ENCODE results near the gene SPOCK1. TPM values are rescaled to one million over a fixed set of nuclear protein-coding genes. Genes with fewer than 3 reads are reported as not detected.

SPOCK1 gene
- total and polyA plus RNA-seq, 4 donors, result 0.07 to 0.18 (median 0.17) TPM; not detected in 1

GRCh38 chr5:137186759-137187461, 312.2 kb downstream of the SPOCK1 start:
- no peaks in the 10 kb centered on the region for H3K27me3 ChIP-seq (ENCODE audit: control insufficient read depth in 4 of 4, insufficient read depth in 4 of 4, low read length in 3 of 4)
- DNase-seq (ENCODE audit: low spot score), result no peak
- 45% methylated on average over 5 of the region's 5 CpGs for WGBS

GRCh38 chr5:137185193-137185592, 313.9 kb downstream of the SPOCK1 start:
- DNase-seq (ENCODE audit: low spot score), result no peak
- no peak overlapping the region for H3K27ac ChIP-seq (ENCODE audit: low read depth in 1 of 2, low read length in 2 of 2)
- no peaks in the 10 kb centered on the region for H3K4me1 ChIP-seq (ENCODE audit: control insufficient read depth in 4 of 4, insufficient read depth in 4 of 4, low read length in 3 of 4)
- H3K4me3 ChIP-seq (ENCODE audit: low read depth in 1 of 3, low read length in 3 of 3), result no peak overlapping the region
- H3K36me3 ChIP-seq (ENCODE audit: control insufficient read depth in 4 of 4, insufficient read depth in 3 of 4, low read depth in 1 of 4, low read length in 3 of 4), result no peaks in the 10 kb centered on the region
- no peaks in the 10 kb centered on the region for H3K27me3 ChIP-seq (ENCODE audit: control insufficient read depth in 4 of 4, insufficient read depth in 4 of 4, low read length in 3 of 4)
- no peak for TF ChIP-seq NR2F2 (IDR thresholded peaks at IDR 0.05)
- no peak for TF ChIP-seq CTCF (IDR thresholded peaks at IDR 0.05; ENCODE audit: low read depth, low read length, missing input control)
- TF ChIP-seq HNF4A (conservative IDR thresholded peaks at IDR 0.05), result no peak
- TF ChIP-seq RXRA (IDR thresholded peaks at IDR 0.05), result no peak
- no peak for TF ChIP-seq ZBTB33 (IDR thresholded peaks at IDR 0.05)
- TF ChIP-seq MAX (IDR thresholded peaks at IDR 0.05), result no peak
- TF ChIP-seq YY1 (IDR thresholded peaks at IDR 0.05), result no peak
- no peak for TF ChIP-seq FOXA1 (IDR thresholded peaks at IDR 0.05)
- TF ChIP-seq JUND (IDR thresholded peaks at IDR 0.05), result no peak
- TF ChIP-seq FOXA2 (IDR thresholded peaks at IDR 0.05), result no peak
- TF ChIP-seq ATF3 (IDR thresholded peaks at IDR 0.05), result no peak
- peaks cover 0 to 2% (median 0%) of the 10 kb centered on the region in 4 donors for H3K9me3 ChIP-seq (ENCODE audit: control insufficient read depth in 4 of 4, low read length in 3 of 4)
- WGBS, result 83% methylated on average over 2 of the region's 2 CpGs
- H3K9ac ChIP-seq (ENCODE audit: low read depth in 1 of 2, low read length in 2 of 2), result no peak overlapping the region

More at GRCh38 chr5:137186759-137187461, 312.2 kb downstream of the SPOCK1 start:
- Histone ChIP-seq H3K36me3 (ENCODE audit: control insufficient read depth in 4 of 4, insufficient read depth in 3 of 4, low read depth in 1 of 4, low read length in 3 of 4) (no peaks in the 10 kb centered on the region), H3K4me1 (ENCODE audit: control insufficient read depth in 4 of 4, insufficient read depth in 4 of 4, low read length in 3 of 4) (no peaks in the 10 kb centered on the region), H3K9ac (ENCODE audit: low read depth in 1 of 2, low read length in 2 of 2) (no peak overlapping the region), H3K4me3 (ENCODE audit: low read depth in 1 of 3, low read length in 3 of 3) (no peak overlapping the region), H3K27ac (ENCODE audit: low read depth in 1 of 2, low read length in 2 of 2) (no peak overlapping the region), H3K9me3 (ENCODE audit: control insufficient read depth in 4 of 4, low read length in 3 of 4) (peaks cover 0 to 2% (median 0%) of the 10 kb centered on the region in 4 donors)
- TF ChIP-seq HNF4A (conservative IDR thresholded peaks at IDR 0.05) (no peak), SP1 (IDR thresholded peaks at IDR 0.05) (no peak), NR2F2 (IDR thresholded peaks at IDR 0.05) (no peak), RXRA (IDR thresholded peaks at IDR 0.05) (peak in 1 of 2 donors; percentile 16), TAF1 (conservative IDR thresholded peaks at IDR 0.05) (no peak)

GRCh38 chr5:137184734-137185133, 314.4 kb downstream of the SPOCK1 start:
- no peaks in the 10 kb centered on the region for H3K4me1 ChIP-seq (ENCODE audit: control insufficient read depth in 4 of 4, insufficient read depth in 4 of 4, low read length in 3 of 4)
- H3K9me3 ChIP-seq (ENCODE audit: control insufficient read depth in 4 of 4, low read length in 3 of 4), result peaks cover 0 to 2% (median 0%) of the 10 kb centered on the region in 4 donors
- TF ChIP-seq MAX (IDR thresholded peaks at IDR 0.05), result no peak
- TF ChIP-seq YY1 (IDR thresholded peaks at IDR 0.05), result no peak
- no peak overlapping the region for H3K27ac ChIP-seq (ENCODE audit: low read depth in 1 of 2, low read length in 2 of 2)
- 79% methylated on average over 2 of the region's 2 CpGs for WGBS
- H3K27me3 ChIP-seq (ENCODE audit: control insufficient read depth in 4 of 4, insufficient read depth in 4 of 4, low read length in 3 of 4), result no peaks in the 10 kb centered on the region
- H3K9ac ChIP-seq (ENCODE audit: low read depth in 1 of 2, low read length in 2 of 2), result no peak overlapping the region
- H3K4me3 ChIP-seq (ENCODE audit: low read depth in 1 of 3, low read length in 3 of 3), result no peak overlapping the region
- no peak for DNase-seq (ENCODE audit: low spot score)
- no peaks in the 10 kb centered on the region for H3K36me3 ChIP-seq (ENCODE audit: control insufficient read depth in 4 of 4, insufficient read depth in 3 of 4, low read depth in 1 of 4, low read length in 3 of 4)
